Measurements from ENCODE around the gene NIP7.

- TF ChIP-seq CTCF (IDR thresholded peaks at IDR 0.05; ENCODE audit: poor library complexity) (no peak), EZH2 (IDR thresholded peaks at IDR 0.05; ENCODE audit: borderline replicate concordance) (no peak)
These were observed 25.0 kb upstream of the NIP7 start for GRCh38 chr16:69314534-69314933.
